Stomach (tissue), 4 donors: ENCODE data around the gene GOLGA6L2.

Experiments
- CTCF ChIP-seq, 7 experiments: fragments of 450-650 bp in 4 of 7; fragments of 200-600 bp in 3 of 7; sonication (generic) in 3 of 7; IDR thresholded peaks; one replicate each; pipeline ENCODE4 v1.5.1; 2016 to 2019; ENCODE audit warnings: antibody characterized with exemption in 7 of 7, control low read depth in 2 of 7, mild to moderate bottlenecking in 1 of 7
- EP300 ChIP-seq: sonication (generic); formaldehyde crosslinking; IDR thresholded peaks from one replicate; pipeline ENCODE4 v1.6.1; 2017; ENCODE audit warnings: antibody characterized with exemption

- no peak for TF ChIP-seq CTCF (IDR thresholded peaks at IDR 0.05)
- no peak for TF ChIP-seq EP300
These were observed 51.9 kb downstream of the GOLGA6L2 start for GRCh38 chr15:23395030-23395692.
